ENCODE measurements around the gene MSH3.
"Not testable (repeated sequence)": the region's sequence is repeated elsewhere in the genome, so short reads cannot be mapped to it uniquely, and the experiment has no call there.

The MSH3 gene

DNA sequence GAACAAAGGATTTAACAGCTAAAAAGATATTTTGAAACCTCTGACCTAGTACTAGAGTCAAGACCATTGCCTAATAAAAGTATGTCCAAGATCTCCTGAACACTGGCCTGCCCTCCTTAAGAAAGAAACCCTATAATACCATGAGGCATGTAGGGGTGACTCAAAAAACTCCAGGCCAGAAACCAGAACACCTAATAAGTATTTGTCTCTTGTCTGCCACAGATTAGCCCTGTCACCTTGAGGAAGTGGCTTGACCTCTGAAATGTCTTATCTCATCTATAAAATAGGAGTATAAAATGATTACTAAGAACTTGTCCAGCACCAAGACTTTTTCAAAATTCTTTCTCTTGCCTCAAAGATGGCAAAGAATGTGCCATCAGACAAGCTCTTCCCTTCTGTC is 180.3 kb downstream of the MSH3 start:
- no peak overlapping the region for H3K4me3 ChIP-seq (ENCODE audit: low read length)
- no peak for TF ChIP-seq ZNF274 (IDR thresholded peaks at IDR 0.05; ENCODE audit: low read depth, low read length)

GRCh38 chr5:80835128-80835527 is 180.7 kb downstream of the MSH3 start:
- H3K4me3 ChIP-seq (ENCODE audit: low read length): no peak overlapping the region
- no peak for TF ChIP-seq ZNF274 (IDR thresholded peaks at IDR 0.05; ENCODE audit: low read depth, low read length)

- TF ChIP-seq ZNF274 (IDR thresholded peaks at IDR 0.05; ENCODE audit: low read depth, low read length): no peak
- no peak overlapping the region for H3K4me3 ChIP-seq (ENCODE audit: low read length)
Measured at GRCh38 chr5:80837679-80838078, 183.2 kb downstream of the MSH3 start.

- not testable (repeated sequence) for H3K4me3 ChIP-seq (ENCODE audit: low read length)
Measured at GRCh38 chr5:80841026-80841797, 186.8 kb downstream of the MSH3 start.

DNA sequence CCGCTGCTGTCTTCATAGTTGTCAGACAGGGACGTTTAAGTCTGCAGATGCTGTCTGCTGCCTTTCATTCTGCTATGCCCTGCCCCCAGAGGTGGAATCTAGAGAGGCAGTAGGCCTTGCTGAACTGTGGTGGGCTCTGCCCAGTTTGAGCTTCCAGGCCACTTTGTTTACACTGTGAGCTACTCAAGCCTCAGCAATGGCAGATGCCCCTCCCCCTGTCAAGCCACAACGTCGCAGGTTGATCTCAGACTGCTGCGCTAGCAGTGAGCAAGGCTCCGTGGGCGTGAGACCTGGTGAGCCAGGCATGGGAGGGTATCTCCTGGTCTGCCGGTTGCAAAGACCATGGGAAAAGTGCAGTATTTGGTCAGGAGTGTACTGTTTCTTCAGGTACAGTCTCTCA is 192.0 kb downstream of the MSH3 start:
- not testable (repeated sequence) for H3K4me3 ChIP-seq (ENCODE audit: low read length)

DNA sequence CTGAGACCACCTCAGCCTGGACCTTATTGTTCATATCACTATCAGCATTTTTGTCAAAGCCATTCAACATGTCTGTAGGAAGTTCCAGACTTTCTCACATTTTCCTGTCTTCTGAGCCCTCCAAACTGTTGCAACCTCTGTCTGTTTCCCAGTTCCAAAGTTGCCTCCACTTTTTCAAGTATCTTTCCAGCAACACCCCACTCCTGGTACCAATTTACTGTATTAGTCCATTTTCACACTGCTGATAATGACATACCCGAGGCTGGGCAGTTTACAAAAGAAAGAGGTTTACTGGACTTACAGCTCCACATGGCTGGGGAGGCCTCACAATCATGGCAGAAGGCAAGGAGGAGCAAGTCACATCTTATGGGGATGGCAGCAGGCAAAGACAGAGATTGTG is 195.7 kb downstream of the MSH3 start:
- not testable (repeated sequence) for H3K4me3 ChIP-seq (ENCODE audit: low read length)

DNA sequence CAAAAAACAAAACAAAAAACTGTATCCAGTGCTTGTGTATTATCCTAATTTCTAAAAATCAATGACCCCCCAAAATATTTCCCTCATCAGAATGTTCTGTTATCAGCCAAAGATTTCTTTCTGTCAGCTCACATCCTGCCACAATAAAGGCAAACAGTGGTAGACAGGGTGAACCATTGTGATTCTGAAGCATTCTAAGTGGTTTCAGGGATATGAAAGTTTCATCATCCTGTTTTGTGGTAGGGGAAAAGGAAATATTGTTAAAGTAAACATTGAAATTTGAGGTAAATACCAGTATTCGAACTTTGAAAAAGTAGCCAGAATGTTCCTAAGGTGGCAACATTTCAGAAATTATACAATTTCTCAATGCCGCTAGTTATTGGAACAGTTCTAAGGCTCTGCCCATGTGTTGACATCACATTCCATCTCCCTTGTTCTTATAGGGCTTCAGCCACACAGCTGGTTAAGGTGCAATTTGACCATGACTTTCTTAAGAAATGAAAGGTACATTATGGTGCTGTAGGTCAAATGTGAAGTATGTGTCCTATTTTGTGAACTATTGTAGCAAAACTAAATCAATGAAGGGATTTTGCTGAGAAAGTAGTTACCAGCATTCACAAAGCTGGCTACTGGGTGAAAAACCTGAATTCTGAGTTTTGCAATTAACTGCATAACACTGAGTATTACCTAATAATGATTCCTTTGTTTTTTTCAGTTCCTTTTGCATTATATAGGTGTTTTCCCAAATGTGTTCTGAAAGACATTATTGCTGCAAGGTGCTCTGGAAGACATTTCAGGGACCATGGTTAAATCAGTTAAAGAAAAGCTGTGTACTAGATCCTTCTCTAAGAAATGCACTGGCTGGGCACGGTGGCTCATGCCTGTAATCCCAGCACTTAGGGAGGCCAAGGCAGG is 198.1 kb downstream of the MSH3 start:
- no peak overlapping the region for H3K4me3 ChIP-seq (ENCODE audit: low read length)
- no peak for TF ChIP-seq ZNF274 (IDR thresholded peaks at IDR 0.05; ENCODE audit: low read depth, low read length)

DNA sequence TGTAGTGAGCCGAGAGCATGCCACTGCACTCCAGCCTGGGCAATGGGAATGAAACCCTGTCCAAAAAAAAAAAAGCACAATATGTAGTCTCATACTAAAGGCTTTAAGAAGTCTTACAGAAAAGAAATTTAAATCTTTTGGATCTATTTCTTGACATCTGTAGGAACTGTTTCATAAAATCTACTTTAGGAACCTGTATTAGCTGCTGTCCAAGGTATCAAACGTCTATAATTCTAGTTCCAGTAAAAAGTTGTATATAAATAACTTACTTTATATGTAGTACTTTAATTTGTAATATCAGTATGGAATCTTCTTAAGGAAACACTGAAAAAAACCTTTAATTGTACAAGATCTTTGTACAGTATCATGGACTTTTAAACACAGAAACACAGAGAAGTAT is 199.0 kb downstream of the MSH3 start:
- TF ChIP-seq ZNF274 (IDR thresholded peaks at IDR 0.05; ENCODE audit: low read depth, low read length): no peak
- H3K4me3 ChIP-seq (ENCODE audit: low read length): no peak overlapping the region

- TF ChIP-seq ZNF274 (IDR thresholded peaks at IDR 0.05; ENCODE audit: low read depth, low read length): no peak
- no peak overlapping the region for H3K4me3 ChIP-seq (ENCODE audit: low read length)
Measured at GRCh38 chr5:80854583-80854982, 200.1 kb downstream of the MSH3 start.

DNA sequence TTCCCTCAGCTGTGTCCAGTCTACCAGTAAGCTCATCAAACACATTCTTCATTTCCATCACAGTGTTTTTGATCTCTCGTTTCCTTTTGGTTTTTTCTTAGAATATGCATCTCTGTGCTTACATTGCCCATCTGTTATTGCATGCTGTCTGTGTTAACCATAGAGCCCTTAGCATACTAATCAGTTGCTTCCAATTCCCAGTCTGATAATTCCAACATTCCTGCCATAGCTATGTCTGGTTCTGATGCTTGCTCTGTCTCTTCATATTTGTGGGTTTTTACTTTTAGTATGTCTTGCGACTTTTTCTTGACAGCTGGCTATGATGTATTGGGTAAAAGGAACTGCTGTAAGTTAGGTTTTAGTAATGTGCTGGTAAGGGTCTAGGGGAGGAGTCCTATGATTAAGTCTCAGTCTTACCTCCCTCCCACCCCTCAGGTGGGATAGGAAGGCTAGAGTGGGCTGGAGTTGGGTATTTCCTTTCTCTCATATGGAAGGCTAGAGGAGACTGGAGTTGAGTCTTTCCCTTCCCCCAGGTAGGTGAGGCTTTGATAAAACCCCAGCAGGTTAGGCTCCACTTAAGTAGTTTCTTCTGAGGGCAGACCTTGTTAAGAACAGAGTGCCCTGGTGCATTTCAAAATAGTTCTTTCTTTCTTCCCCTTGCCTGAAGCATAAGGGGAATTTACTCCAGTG is 206.6 kb downstream of the MSH3 start:
- no peak for TF ChIP-seq ZNF274 (IDR thresholded peaks at IDR 0.05; ENCODE audit: low read depth, low read length)
- no peak overlapping the region for H3K4me3 ChIP-seq (ENCODE audit: low read length)

- TF ChIP-seq ZNF274 (IDR thresholded peaks at IDR 0.05; ENCODE audit: low read depth, low read length): no peak
- no peak overlapping the region for H3K4me3 ChIP-seq (ENCODE audit: low read length)
Measured at GRCh38 chr5:80863708-80864107, 209.3 kb downstream of the MSH3 start.

DNA sequence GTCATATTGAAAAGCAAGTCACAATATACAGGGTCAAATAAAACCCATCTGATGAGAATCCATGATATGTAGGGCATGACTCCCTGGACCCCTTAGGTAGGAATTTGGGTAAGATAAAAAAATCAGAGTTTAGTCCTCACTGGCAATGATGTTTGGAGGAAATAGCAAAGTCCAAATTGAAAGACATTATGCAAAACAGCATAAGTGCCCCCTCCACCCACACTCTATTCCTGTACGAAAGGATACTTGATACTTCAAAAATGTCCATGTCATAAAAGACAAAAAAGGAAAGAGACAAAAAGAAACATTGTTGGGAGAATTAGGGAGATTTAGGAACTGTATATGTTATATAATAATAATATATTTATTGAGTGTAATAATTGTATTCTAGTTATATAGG is 209.7 kb downstream of the MSH3 start:
- TF ChIP-seq ZNF274 (IDR thresholded peaks at IDR 0.05; ENCODE audit: low read depth, low read length): no peak
- no peak overlapping the region for H3K4me3 ChIP-seq (ENCODE audit: low read length)

GRCh38 chr5:80864706-80865435 is 210.4 kb downstream of the MSH3 start:
- TF ChIP-seq ZNF274 (IDR thresholded peaks at IDR 0.05; ENCODE audit: low read depth, low read length): no peak
- H3K4me3 ChIP-seq (ENCODE audit: low read length): no peak overlapping the region

- no peak overlapping the region for H3K4me3 ChIP-seq (ENCODE audit: low read length)
- TF ChIP-seq ZNF274 (IDR thresholded peaks at IDR 0.05; ENCODE audit: low read depth, low read length): no peak
Measured at GRCh38 chr5:80865551-80865950, 211.1 kb downstream of the MSH3 start.

Data from GM08714 (cell line).